ENCODE results near the gene ILF3. TPM values are rescaled to one million over a fixed set of nuclear protein-coding genes. Genes with fewer than 3 reads are reported as not detected.

The ILF3 gene
- total RNA-seq, 2 experiments from 2014 or later, result 464 to 491 TPM

- H3K4me3 Mint-ChIP-seq, result peak within 1 kb of the TSS; percentile 96
- peaks cover 49% of the 10 kb centered on the region for H3K4me1 Mint-ChIP-seq (ENCODE audit: low read depth)
- H3K36me3 ChIP-seq (ENCODE audit: insufficient read depth, low read length), result peaks cover 21% of the 10 kb centered on the region
- peak; percentile 77 for TF ChIP-seq CTCF (IDR thresholded peaks at IDR 0.05)
- peaks cover 48% of the 10 kb centered on the region for H3K4me1 ChIP-seq (ENCODE audit: insufficient read depth, low read length)
- no peaks in the 10 kb centered on the region for H3K9me3 ChIP-seq (ENCODE audit: control insufficient read depth in 1 of 2, insufficient read depth in 1 of 2, low read length in 2 of 2)
- H3K9me3 Mint-ChIP-seq, result no peaks in the 10 kb centered on the region
- ATAC-seq (ENCODE audit: poor library complexity) (peak; percentile 82), DNase-seq (peak; percentile 92 to 100 (median 96))
- peak within 1 kb of the TSS; percentile 89 for H3K27ac Mint-ChIP-seq
- ChIA-PET CTCF (interaction anchor here (0.5 to 5.2 kb wide), 34 partner anchors 12 to 314 kb away, joined by 3 to 45 read pairs (median 4); partner anchors contain the start of genes CDC37, QTRT1 and TMED1), POLR2A (interaction anchor here (0.6 to 3.9 kb wide), 30 partner anchors 12 to 622 kb away, joined by 3 to 80 read pairs (median 4); partner anchors contain the start of genes CARM1, CDKN2D, KRI1 and QTRT1)
- H3K36me3 Mint-ChIP-seq (ENCODE audit: low read depth), result peaks cover 15% of the 10 kb centered on the region
- peak within 1 kb of the TSS; percentile 80 for H3K4me3 ChIP-seq (ENCODE audit: low read length)
- H3K27me3 Mint-ChIP-seq, result no peaks in the 10 kb centered on the region
- H3K27ac ChIP-seq (ENCODE audit: low read depth in 1 of 2, low read length in 2 of 2), result peak within 1 kb of the TSS; percentile 55 to 87
- intact Hi-C loops (cut with DNase I, micrococcal nuclease), result loop anchor here (1.0 to 2.0 kb wide), 8 partner anchors 14 to 147 kb away; partner anchors contain the start of gene TMED1 (in 1 of the 2)
- no peaks in the 10 kb centered on the region for H3K27me3 ChIP-seq (ENCODE audit: control insufficient read depth in 1 of 2, insufficient read depth in 2 of 2, low read length in 2 of 2)
Observed at GRCh38 chr19:10717356-10718204, 63.4 kb downstream of the ILF3 start, which contains the start of gene DNM2. TSS of gene DNM2 (plus strand) at chr19:10718079. CDS start at chr19:10718243, 164 bp downstream.

DNA sequence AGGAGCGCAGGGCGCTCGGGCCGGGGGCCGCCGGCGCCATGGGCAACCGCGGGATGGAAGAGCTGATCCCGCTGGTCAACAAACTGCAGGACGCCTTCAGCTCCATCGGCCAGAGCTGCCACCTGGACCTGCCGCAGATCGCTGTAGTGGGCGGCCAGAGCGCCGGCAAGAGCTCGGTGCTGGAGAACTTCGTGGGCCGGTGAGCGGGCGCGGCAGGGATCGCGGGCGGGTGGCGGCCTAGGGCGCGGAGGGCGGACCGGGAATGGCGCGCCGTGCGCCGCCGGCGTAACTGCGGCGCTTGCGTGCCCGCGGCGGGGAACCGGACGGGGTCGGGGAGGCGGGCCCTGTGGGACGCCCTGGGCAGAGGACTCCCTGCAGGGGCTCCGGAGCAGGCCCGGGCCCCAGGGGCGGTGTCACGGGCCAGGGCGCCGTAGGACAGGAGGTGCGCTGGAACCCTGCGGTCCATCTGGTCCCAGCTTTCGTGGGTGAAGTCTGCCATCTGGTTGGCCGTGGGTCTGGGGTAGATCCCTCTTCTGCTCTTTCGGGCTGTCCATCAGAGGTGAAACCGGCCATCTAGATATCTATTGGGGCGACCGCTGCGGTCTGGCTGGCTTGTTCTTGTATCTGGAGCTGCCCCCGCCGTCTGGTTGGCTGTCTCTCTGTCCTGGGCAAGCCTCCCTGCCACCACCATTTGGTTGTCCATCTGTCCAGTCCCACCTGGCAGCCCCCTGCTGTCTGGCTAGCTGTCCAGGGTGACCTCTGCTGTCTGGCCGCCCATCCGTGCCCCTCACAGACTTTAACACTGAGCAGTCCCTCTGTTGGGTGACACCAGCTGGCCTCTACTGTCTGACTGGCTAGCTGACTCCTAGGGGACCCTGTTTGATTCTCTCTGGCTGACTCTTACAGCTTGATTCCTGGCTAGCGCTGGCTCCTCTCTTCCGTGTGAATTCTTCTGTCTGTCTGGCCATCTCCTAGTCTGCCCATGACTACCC lies 64.4 kb downstream of the ILF3 start:
- H3K4me1 Mint-ChIP-seq (ENCODE audit: low read depth), result peaks cover 48% of the 10 kb centered on the region
- intact Hi-C loops (cut with DNase I, micrococcal nuclease), result no loop called here
- TF ChIP-seq CTCF (IDR thresholded peaks at IDR 0.05), result no peak

More for the DNA sequence above, 64.4 kb downstream of the ILF3 start:
- peak; percentile 30 to 78 (median 52) for DNase-seq
- peak overlapping the region; percentile 96 for H3K4me3 Mint-ChIP-seq
- Histone ChIP-seq H3K36me3 (ENCODE audit: insufficient read depth, low read length) (peaks cover 17% of the 10 kb centered on the region), H3K9me3 (ENCODE audit: control insufficient read depth in 1 of 2, insufficient read depth in 1 of 2, low read length in 2 of 2) (no peaks in the 10 kb centered on the region), H3K27ac (ENCODE audit: low read depth in 1 of 2, low read length in 2 of 2) (peak overlapping the region; percentile 55 to 87), H3K27me3 (ENCODE audit: control insufficient read depth in 1 of 2, insufficient read depth in 2 of 2, low read length in 2 of 2) (no peaks in the 10 kb centered on the region), H3K4me1 (ENCODE audit: insufficient read depth, low read length) (peaks cover 51% of the 10 kb centered on the region), H3K4me3 (ENCODE audit: low read length) (peak overlapping the region; percentile 80)
- no peaks in the 10 kb centered on the region for H3K27me3 Mint-ChIP-seq
- H3K9me3 Mint-ChIP-seq, result no peaks in the 10 kb centered on the region
- ATAC-seq (ENCODE audit: poor library complexity), result no peak
- POLR2A ChIA-PET, result interaction anchor here (0.6 to 3.9 kb wide), 25 partner anchors 13 to 622 kb away, joined by 3 to 80 read pairs (median 5); partner anchors contain the start of genes CARM1, KRI1, QTRT1 and TMED1
- peaks cover 16% of the 10 kb centered on the region for H3K36me3 Mint-ChIP-seq (ENCODE audit: low read depth)
- peak overlapping the region; percentile 89 for H3K27ac Mint-ChIP-seq
- CTCF ChIA-PET, result interaction anchor here (0.7 to 5.2 kb wide), 19 partner anchors 13 to 165 kb away, joined by 3 to 45 read pairs (median 6); partner anchors contain the start of genes QTRT1 and TMED1

Measured in CD4-positive, alpha-beta T cell (primary cell).